HG02623 (cell line): ENCODE measurements around the gene RAC2.
"Not testable (repeated sequence)": the region's sequence is repeated elsewhere in the genome, so short reads cannot be mapped to it uniquely, and the experiment has no call there.

Source experiments
- ATAC-seq: cut with Tn5 transposase; IDR thresholded peaks from one replicate; pipeline ENCODE4 v1.9.1; 2021; ENCODE audit warnings: moderate library complexity; ENCODE audit not compliant: unreplicated experiment

Gene RAC2

GRCh38 chr22:37256075-37256726, 12.1 kb upstream of the RAC2 start:
- no peak for ATAC-seq

GRCh38 chr22:37255558-37256006, 11.5 kb upstream of the RAC2 start:
- no peak for ATAC-seq

- ATAC-seq, result no peak
Measured at GRCh38 chr22:37254867-37255233, 10.8 kb upstream of the RAC2 start.

- ATAC-seq, result no peak
Measured at GRCh38 chr22:37254209-37254866, 10.3 kb upstream of the RAC2 start.

GRCh38 chr22:37253126-37253660, 9.1 kb upstream of the RAC2 start:
- ATAC-seq, result no peak

- not testable (repeated sequence) for ATAC-seq
Measured at GRCh38 chr22:37251836-37252235, 7.8 kb upstream of the RAC2 start.

- ATAC-seq, result no peak
Measured at GRCh38 chr22:37249986-37250385, 5.9 kb upstream of the RAC2 start.

GRCh38 chr22:37248251-37248650, 4.2 kb upstream of the RAC2 start:
- no peak for ATAC-seq

GRCh38 chr22:37245740-37246139, 1.7 kb upstream of the RAC2 start:
- no peak for ATAC-seq

GRCh38 chr22:37244922-37245722, 1.1 kb upstream of the RAC2 start:
- ATAC-seq, result peak; percentile 31

GRCh38 chr22:37243402-37244113, 511 bp downstream of the RAC2 start:
- ATAC-seq, result no peak

- ATAC-seq, result peak; percentile 66
Measured at GRCh38 chr22:37242395-37242918, 1.6 kb downstream of the RAC2 start.

- no peak for ATAC-seq
Measured at GRCh38 chr22:37241351-37242142, 2.5 kb downstream of the RAC2 start.

GRCh38 chr22:37240941-37241320, 3.1 kb downstream of the RAC2 start:
- no peak for ATAC-seq

GRCh38 chr22:37240240-37240940, 3.7 kb downstream of the RAC2 start:
- ATAC-seq, result no peak

- ATAC-seq, result no peak
Measured at GRCh38 chr22:37239336-37240239, 4.5 kb downstream of the RAC2 start.

GRCh38 chr22:37237371-37238268, 6.4 kb downstream of the RAC2 start:
- ATAC-seq, result no peak
